ENCODE measurements around the gene STARD6.
A peak's percentile ranks its signal among the peaks of the same experiment; 100 is the strongest.
"Not testable (repeated sequence)": the region's sequence is repeated elsewhere in the genome, so short reads cannot be mapped to it uniquely, and the experiment has no call there.

Gene STARD6

GRCh38 chr18:54392543-54393023 is 34.9 kb upstream of the STARD6 start:
- Histone ChIP-seq H3K9me3 (ENCODE audit: severe bottlenecking) (no peaks in the 10 kb centered on the region), H3K36me3 (ENCODE audit: low read depth) (no peaks in the 10 kb centered on the region), H3K27me3 (ENCODE audit: insufficient read depth, poor library complexity, severe bottlenecking) (no peaks in the 10 kb centered on the region), H3K4me1 (ENCODE audit: insufficient read depth, poor library complexity, severe bottlenecking) (peaks cover 18% of the 10 kb centered on the region), H3K27ac (ENCODE audit: poor library complexity, severe bottlenecking) (no peak overlapping the region), H3K4me3 (ENCODE audit: severe bottlenecking) (no peak overlapping the region)
- ATAC-seq (ENCODE audit: low read depth): peak; percentile 33; the same call in 1 of the 3 replicates
- peak; percentile 88 for TF ChIP-seq CTCF (IDR thresholded peaks at IDR 0.05; ENCODE audit: poor library complexity, severe bottlenecking)
- DNase-seq (ENCODE audit: low spot score): no peak

GRCh38 chr18:54390838-54391237 is 33.2 kb upstream of the STARD6 start:
- Histone ChIP-seq H3K27me3 (ENCODE audit: insufficient read depth, poor library complexity, severe bottlenecking) (no peaks in the 10 kb centered on the region), H3K4me1 (ENCODE audit: insufficient read depth, poor library complexity, severe bottlenecking) (peaks cover 19% of the 10 kb centered on the region), H3K36me3 (ENCODE audit: low read depth) (no peaks in the 10 kb centered on the region), H3K9me3 (ENCODE audit: severe bottlenecking) (no peaks in the 10 kb centered on the region), H3K4me3 (ENCODE audit: severe bottlenecking) (no peak overlapping the region), H3K27ac (ENCODE audit: poor library complexity, severe bottlenecking) (no peak overlapping the region)
- no peak for TF ChIP-seq CTCF (IDR thresholded peaks at IDR 0.05; ENCODE audit: poor library complexity, severe bottlenecking)
- DNase-seq (ENCODE audit: low spot score) (no peak), ATAC-seq (ENCODE audit: low read depth) (no peak)

GRCh38 chr18:54389143-54389505 is 31.5 kb upstream of the STARD6 start:
- H3K27me3 ChIP-seq (ENCODE audit: insufficient read depth, poor library complexity, severe bottlenecking): no peaks in the 10 kb centered on the region
- peak overlapping the region; percentile 67 for H3K27ac ChIP-seq (ENCODE audit: poor library complexity, severe bottlenecking)
- peaks cover 19% of the 10 kb centered on the region for H3K4me1 ChIP-seq (ENCODE audit: insufficient read depth, poor library complexity, severe bottlenecking)
- peak; percentile 20 for ATAC-seq (ENCODE audit: low read depth)
- no peaks in the 10 kb centered on the region for H3K9me3 ChIP-seq (ENCODE audit: severe bottlenecking)
- DNase-seq (ENCODE audit: low spot score): no peak
- TF ChIP-seq CTCF (IDR thresholded peaks at IDR 0.05; ENCODE audit: poor library complexity, severe bottlenecking): no peak
- H3K36me3 ChIP-seq (ENCODE audit: low read depth): no peaks in the 10 kb centered on the region
- H3K4me3 ChIP-seq (ENCODE audit: severe bottlenecking): no peak overlapping the region

- H3K27ac ChIP-seq (ENCODE audit: poor library complexity, severe bottlenecking): peak overlapping the region; percentile 67
- no peaks in the 10 kb centered on the region for H3K36me3 ChIP-seq (ENCODE audit: low read depth)
- peak; percentile 71 for DNase-seq (ENCODE audit: low spot score)
- TF ChIP-seq CTCF (IDR thresholded peaks at IDR 0.05; ENCODE audit: poor library complexity, severe bottlenecking): no peak
- no peaks in the 10 kb centered on the region for H3K27me3 ChIP-seq (ENCODE audit: insufficient read depth, poor library complexity, severe bottlenecking)
- H3K9me3 ChIP-seq (ENCODE audit: severe bottlenecking): no peaks in the 10 kb centered on the region
- no peak overlapping the region for H3K4me3 ChIP-seq (ENCODE audit: severe bottlenecking)
- peaks cover 19% of the 10 kb centered on the region for H3K4me1 ChIP-seq (ENCODE audit: insufficient read depth, poor library complexity, severe bottlenecking)
- peak; percentile 94 for ATAC-seq (ENCODE audit: low read depth)
Observed at GRCh38 chr18:54388203-54389142, 30.8 kb upstream of the STARD6 start.

- no peak for TF ChIP-seq CTCF (IDR thresholded peaks at IDR 0.05; ENCODE audit: poor library complexity, severe bottlenecking)
- Histone ChIP-seq H3K27me3 (ENCODE audit: insufficient read depth, poor library complexity, severe bottlenecking) (no peaks in the 10 kb centered on the region), H3K9me3 (ENCODE audit: severe bottlenecking) (no peaks in the 10 kb centered on the region), H3K4me3 (ENCODE audit: severe bottlenecking) (no peak overlapping the region), H3K4me1 (ENCODE audit: insufficient read depth, poor library complexity, severe bottlenecking) (peaks cover 19% of the 10 kb centered on the region), H3K36me3 (ENCODE audit: low read depth) (no peaks in the 10 kb centered on the region), H3K27ac (ENCODE audit: poor library complexity, severe bottlenecking) (peak overlapping the region; percentile 67)
- DNase-seq (ENCODE audit: low spot score): no peak
- ATAC-seq (ENCODE audit: low read depth): no peak
Observed at GRCh38 chr18:54387631-54388030, 30.0 kb upstream of the STARD6 start.

GRCh38 chr18:54386800-54387495 is 29.3 kb upstream of the STARD6 start:
- H3K4me3 ChIP-seq (ENCODE audit: severe bottlenecking); H3K27me3 ChIP-seq (ENCODE audit: insufficient read depth, poor library complexity, severe bottlenecking); H3K9me3 ChIP-seq (ENCODE audit: severe bottlenecking); ATAC-seq (ENCODE audit: low read depth); H3K36me3 ChIP-seq (ENCODE audit: low read depth); DNase-seq (ENCODE audit: low spot score): not testable (repeated sequence)
- peak overlapping the region; percentile 67 for H3K27ac ChIP-seq (ENCODE audit: poor library complexity, severe bottlenecking)
- peaks cover 19% of the 10 kb centered on the region for H3K4me1 ChIP-seq (ENCODE audit: insufficient read depth, poor library complexity, severe bottlenecking)

All from RWPE2 (cell line).